IPS-18c (cell line): Measurements from ENCODE around the gene RBP3.

Source experiments
- H3K4me3 ChIP-seq: 2 replicates; pipeline ENCODE4 v1.7.0; 2013; ENCODE audit warnings: low read depth, mild to moderate bottlenecking, low read length, moderate library complexity; ENCODE audit not compliant: insufficient read depth
- H3K9me3 ChIP-seq: one replicate; pipeline ENCODE4 v1.6.1; 2013; ENCODE audit warnings: mild to moderate bottlenecking, low read length, moderate library complexity; ENCODE audit not compliant: control insufficient read depth, insufficient read depth

Gene RBP3

GRCh38 chr10:47348661-47349470 lies 703 bp downstream of the RBP3 start:
- no peaks in the 10 kb centered on the region for H3K9me3 ChIP-seq
- H3K4me3 ChIP-seq = no peak overlapping the region

- H3K9me3 ChIP-seq = no peaks in the 10 kb centered on the region
- no peak overlapping the region for H3K4me3 ChIP-seq
These were observed 1.4 kb downstream of the RBP3 start for GRCh38 chr10:47349516-47349915.

DNA sequence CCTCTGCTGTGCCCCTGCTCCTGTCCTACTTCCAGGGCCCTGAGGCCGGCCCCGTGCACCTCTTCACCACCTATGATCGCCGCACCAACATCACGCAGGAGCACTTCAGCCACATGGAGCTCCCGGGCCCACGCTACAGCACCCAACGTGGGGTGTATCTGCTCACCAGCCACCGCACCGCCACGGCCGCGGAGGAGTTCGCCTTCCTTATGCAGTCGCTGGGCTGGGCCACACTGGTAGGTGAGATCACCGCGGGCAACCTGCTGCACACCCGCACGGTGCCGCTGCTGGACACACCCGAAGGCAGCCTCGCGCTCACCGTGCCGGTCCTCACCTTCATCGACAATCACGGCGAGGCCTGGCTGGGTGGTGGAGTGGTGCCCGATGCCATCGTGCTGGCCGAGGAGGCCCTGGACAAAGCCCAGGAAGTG lies 1.8 kb downstream of the RBP3 start:
- H3K9me3 ChIP-seq = no peaks in the 10 kb centered on the region
- H3K4me3 ChIP-seq = no peak overlapping the region

- Histone ChIP-seq H3K9me3 (no peaks in the 10 kb centered on the region), H3K4me3 (no peak overlapping the region)
These were observed 2.8 kb downstream of the RBP3 start for GRCh38 chr10:47350671-47351640.

GRCh38 chr10:47351899-47352815 lies 4.0 kb downstream of the RBP3 start:
- Histone ChIP-seq H3K9me3 (no peaks in the 10 kb centered on the region), H3K4me3 (no peak overlapping the region)

GRCh38 chr10:47353351-47353750 lies 5.2 kb downstream of the RBP3 start:
- H3K9me3 ChIP-seq = no peaks in the 10 kb centered on the region
- H3K4me3 ChIP-seq = no peak overlapping the region

DNA sequence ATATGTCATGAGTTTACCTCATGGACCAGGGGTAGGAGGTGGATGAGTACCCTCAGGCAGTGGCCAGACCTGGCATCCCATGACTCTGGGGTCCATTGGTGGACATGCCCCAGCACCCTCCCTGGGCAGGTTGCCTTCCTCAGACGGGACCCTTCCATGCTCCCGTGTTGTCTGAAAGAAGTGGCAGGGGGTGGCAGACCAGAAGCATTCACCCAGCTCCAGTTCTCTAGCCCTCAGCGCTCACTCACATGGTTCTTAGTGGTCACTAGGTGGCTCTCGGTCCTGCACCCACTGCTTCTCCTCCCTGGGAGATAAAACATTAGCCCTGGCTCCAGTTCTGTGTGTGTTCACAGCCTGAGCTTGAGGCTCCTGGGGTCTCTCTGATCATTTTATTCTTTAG lies 6.0 kb downstream of the RBP3 start:
- Histone ChIP-seq H3K9me3 (no peaks in the 10 kb centered on the region), H3K4me3 (no peak overlapping the region)

DNA sequence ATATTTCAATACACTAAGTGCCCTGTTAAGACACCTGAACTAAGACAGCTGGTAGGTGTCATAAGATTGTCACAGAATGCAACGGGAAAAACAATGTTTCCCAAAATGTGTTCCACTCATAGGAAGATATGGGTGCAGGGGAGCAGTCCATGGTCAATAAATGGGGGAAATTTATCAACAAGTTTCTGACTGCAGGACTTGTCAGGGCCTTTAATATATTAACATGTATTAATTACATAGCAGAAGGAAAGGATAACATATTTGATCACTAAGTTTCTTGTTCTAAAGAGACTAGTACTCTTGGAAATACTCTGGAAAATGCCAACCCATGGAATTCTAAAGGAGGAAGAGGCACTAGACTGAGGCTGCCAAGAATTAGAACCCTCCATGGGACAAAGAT lies 6.7 kb downstream of the RBP3 start:
- no peak overlapping the region for H3K4me3 ChIP-seq
- no peaks in the 10 kb centered on the region for H3K9me3 ChIP-seq

DNA sequence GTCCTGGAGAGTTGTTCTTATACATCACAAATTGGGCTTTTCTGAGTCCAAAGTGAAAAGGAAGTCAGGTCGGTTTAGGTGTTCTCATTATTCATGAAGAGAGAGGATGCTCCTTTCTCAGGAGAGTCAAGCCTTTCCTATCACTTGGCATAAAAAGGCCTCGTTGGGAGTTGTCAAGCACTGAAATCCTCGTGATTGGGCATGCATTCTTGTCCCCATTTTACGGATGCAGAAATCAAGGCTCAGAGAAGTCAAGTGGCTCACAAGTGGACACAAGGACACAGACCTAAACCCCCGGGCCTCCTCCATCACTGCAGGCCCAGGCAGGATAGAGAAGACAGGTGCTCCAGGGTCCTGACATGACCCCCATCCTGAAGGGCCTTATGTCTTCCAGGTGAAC lies 8.5 kb downstream of the RBP3 start:
- Histone ChIP-seq H3K9me3 (no peaks in the 10 kb centered on the region), H3K4me3 (no peak overlapping the region)

- no peaks in the 10 kb centered on the region for H3K9me3 ChIP-seq
- no peak overlapping the region for H3K4me3 ChIP-seq
These were observed 9.0 kb downstream of the RBP3 start for GRCh38 chr10:47357131-47357582.

GRCh38 chr10:47357911-47358310 lies 9.7 kb downstream of the RBP3 start:
- no peaks in the 10 kb centered on the region for H3K9me3 ChIP-seq
- H3K4me3 ChIP-seq = no peak overlapping the region

- no peak overlapping the region for H3K4me3 ChIP-seq
- no peaks in the 10 kb centered on the region for H3K9me3 ChIP-seq
These were observed 10.3 kb downstream of the RBP3 start for GRCh38 chr10:47358457-47358856.

DNA sequence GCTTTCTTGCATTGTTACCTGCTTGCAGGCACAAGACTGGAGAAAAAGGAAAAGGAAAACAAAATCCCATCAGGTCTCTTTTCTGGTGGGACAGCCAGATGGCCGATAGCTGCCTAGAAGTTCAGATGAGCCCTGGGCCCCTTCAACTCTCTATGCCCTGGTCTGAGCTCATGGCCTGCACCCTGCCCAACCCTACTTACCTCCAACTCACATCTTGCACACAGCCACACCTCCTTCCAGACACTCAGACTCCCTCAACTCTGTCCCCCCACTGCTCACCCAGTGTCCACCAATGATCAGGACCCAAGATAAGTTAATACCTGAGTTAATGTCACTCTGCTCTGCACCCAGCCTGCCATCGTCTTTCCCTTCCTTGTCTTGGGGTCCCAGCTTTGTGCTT lies 10.9 kb downstream of the RBP3 start:
- no peaks in the 10 kb centered on the region for H3K9me3 ChIP-seq
- no peak overlapping the region for H3K4me3 ChIP-seq

DNA sequence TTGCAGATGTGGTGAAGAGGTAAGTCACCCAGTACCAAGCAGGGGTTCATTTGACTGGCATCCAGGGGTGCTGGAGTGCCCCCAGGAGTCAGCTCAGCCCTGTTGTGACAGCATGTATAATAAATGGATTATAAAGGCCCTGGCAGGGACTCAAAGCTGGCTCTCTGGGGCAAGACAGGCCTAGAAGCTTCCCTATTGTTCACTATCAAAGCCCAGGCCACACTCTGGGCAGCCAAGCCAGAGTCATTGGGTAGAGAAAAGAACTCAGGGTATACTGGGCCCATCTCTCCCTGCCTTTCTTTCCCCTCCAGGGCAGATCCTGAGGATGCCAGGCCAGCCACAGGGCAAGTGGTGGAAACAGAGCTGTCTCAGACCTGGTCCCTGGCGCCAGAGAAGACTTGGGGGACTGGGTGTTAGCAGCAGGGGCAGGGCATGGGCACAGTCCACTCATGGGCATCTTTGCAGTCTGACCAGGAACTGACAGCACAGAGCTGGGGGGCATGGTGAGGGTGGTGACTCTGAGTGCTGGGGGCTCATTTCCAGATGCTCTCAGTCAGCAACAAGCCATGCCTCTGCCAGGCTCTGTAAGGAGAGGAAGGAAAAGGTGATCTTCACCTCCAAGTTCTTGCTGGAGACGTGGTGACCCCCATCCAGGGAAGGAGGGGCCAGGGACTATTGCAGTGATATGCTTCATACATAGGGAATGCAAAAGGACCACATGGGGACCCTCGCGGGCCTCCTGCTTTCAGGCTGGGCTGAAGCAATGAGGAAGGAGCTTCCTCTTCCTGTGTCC lies 11.7 kb downstream of the RBP3 start:
- no peak overlapping the region for H3K4me3 ChIP-seq
- H3K9me3 ChIP-seq = no peaks in the 10 kb centered on the region

DNA sequence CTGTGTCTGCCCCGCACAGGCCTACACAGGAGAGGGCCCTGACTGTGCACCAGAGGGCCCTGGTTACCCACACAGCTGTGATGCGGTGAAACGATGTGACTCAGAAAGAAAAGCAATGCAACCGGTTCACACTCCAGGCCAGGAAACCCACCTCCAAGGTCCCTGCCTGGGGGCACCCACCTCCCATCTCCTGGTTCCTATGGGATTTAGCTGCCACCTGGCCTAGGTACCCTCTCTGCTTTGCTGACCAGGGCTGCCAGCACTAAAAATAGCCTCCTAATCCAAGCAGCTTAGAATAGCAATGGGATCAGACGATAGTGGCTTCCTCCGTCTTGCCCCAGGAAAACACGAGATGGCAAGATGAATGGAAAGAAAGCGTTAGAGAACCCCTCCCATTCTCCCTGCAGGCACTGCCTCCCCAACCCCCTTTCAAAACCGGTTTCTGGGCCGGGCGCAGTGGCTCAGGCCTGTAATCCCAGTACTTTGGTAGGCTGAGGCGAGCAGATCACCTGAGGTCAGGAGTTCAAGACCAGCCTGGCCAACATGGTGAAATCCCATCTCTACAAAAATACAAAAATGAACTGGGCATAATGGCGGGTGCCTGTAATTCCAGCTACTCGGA lies 12.4 kb downstream of the RBP3 start:
- no peak overlapping the region for H3K4me3 ChIP-seq
- no peaks in the 10 kb centered on the region for H3K9me3 ChIP-seq

GRCh38 chr10:47361293-47361692 lies 13.1 kb downstream of the RBP3 start:
- no peaks in the 10 kb centered on the region for H3K9me3 ChIP-seq
- no peak overlapping the region for H3K4me3 ChIP-seq
